ENCODE results near the gene AGER.

DNA sequence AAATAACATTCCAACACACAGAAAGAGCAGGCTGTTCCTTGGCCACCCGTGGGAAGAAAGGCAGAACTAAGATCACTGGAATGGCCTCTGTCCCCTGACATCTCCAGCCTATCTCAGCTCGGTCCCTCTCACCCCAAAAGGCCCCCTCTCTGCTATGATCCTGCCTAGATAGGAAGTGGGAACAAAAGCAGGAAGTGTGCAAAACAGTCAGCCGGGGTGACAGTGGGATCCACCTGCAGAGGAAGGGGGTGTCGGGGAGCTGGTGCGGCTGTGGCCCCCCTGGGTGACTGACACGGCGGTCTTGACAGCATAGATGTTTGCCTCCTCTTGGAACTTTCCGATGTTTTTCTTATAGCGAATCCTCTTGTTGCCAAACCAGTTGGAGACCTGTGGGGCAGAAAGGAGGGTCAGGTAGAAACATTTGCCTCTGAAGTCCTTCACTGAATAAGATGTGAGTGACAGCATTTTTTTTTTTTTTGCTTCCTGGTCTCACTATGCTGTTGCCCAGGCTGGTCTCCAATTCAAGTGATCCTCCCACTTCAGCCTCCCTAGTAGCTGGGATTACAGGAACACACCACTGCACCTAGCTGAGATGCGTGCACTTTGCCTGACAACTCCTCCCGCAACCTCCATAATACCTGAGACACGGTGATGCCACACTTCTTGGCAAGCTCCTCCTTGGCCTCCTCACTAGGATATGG is 3.1 kb upstream of the AGER start:
- TF ChIP-seq, protein P1, sequence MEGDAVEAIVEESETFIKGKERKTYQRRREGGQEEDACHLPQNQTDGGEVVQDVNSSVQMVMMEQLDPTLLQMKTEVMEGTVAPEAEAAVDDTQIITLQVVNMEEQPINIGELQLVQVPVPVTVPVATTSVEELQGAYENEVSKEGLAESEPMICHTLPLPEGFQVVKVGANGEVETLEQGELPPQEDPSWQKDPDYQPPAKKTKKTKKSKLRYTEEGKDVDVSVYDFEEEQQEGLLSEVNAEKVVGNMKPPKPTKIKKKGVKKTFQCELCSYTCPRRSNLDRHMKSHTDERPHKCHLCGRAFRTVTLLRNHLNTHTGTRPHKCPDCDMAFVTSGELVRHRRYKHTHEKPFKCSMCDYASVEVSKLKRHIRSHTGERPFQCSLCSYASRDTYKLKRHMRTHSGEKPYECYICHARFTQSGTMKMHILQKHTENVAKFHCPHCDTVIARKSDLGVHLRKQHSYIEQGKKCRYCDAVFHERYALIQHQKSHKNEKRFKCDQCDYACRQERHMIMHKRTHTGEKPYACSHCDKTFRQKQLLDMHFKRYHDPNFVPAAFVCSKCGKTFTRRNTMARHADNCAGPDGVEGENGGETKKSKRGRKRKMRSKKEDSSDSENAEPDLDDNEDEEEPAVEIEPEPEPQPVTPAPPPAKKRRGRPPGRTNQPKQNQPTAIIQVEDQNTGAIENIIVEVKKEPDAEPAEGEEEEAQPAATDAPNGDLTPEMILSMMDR (conservative IDR thresholded peaks at IDR 0.05; ENCODE audit: low read length) = no peak
- no peak for TF ChIP-seq EZH2phosphoT487 (IDR thresholded peaks at IDR 0.05; ENCODE audit: borderline replicate concordance)

Data from Loucy (cell line).